NB4 (cell line): ENCODE measurements around the gene LCLAT1.
"Not testable (repeated sequence)": the region's sequence is repeated elsewhere in the genome, so short reads cannot be mapped to it uniquely, and the experiment has no call there.

Experiments
- DNase-seq: peaks from one replicate; pipeline ENCODE4 v3.0.0; 2010; ENCODE audit warnings: low read depth
- H3K4me3 ChIP-seq: one replicate; pipeline ENCODE4 v1.5.1; 2011; ENCODE audit warnings: mild to moderate bottlenecking, low read depth, low read length, moderate library complexity
- CTCF ChIP-seq: IDR thresholded peaks from one replicate; pipeline ENCODE4 v1.5.1; 2012; ENCODE audit warnings: low read depth, low read length
- MAX ChIP-seq: IDR thresholded peaks from 2 replicates; pipeline ENCODE4 v1.6.1; 2011; ENCODE audit warnings: low read depth, low read length
- MYC ChIP-seq: IDR thresholded peaks from 2 replicates; pipeline ENCODE4 v1.6.1; 2011; ENCODE audit warnings: low read depth, low read length
- POLR2A ChIP-seq: IDR thresholded peaks from 2 replicates; pipeline ENCODE4 v1.6.1; 2011; ENCODE audit warnings: mild to moderate bottlenecking; ENCODE audit not compliant: insufficient read length; ENCODE audit errors: extremely low read depth

LCLAT1 gene

DNA sequence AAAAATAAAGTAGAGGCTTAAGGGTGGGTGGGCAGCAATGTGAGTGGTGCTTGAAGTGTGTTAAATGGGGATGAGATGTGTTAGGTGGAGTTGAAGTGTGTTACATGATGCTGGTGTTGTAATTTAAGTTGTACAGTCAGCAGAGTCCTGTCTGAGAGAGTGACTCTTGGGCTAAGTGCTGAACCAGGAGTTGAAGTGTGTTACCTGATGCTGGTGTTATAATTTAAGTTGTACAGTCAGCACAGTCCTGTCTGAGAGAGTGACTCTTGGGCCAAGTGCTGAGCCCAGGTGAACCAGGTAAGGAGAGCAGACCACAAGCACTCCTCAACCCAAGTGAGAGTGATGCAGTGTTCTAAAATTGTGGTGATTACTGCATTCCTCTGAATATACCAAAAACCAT lies 40.6 kb downstream of the LCLAT1 start:
- TF ChIP-seq POLR2A (no peak), MYC (no peak), MAX (no peak), CTCF (no peak)
- DNase-seq = no peak
- H3K4me3 ChIP-seq = no peak overlapping the region

DNA sequence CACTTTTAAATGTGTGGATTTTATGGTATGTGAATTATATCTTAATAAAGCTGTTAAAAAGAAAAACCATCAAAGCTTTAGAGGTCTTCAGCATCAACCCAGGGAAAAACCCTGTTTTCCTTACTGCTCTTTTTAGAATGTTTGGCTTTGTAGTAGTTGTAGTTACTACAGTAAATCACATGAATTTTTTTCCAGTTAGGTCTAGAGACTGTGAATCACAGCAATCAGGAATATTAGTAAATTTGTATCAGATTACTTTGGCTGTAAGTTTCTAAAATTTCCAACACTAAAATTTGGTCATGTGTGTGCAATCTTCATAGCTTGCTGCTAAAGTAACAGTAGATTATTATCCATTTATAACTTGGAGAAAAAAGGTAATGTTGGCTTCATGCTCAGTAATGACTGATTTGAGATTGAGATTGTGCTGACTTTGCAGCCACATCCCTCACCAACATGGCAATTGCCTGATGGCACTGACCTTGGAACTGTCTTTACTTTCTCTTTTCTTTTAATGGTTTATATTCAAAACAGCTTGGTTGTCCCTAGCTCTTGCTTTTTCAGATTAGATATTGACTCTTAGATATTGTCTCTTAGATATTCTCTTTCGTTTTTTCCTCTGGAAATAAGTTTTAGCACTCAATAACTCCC lies 41.1 kb downstream of the LCLAT1 start:
- no peak overlapping the region for H3K4me3 ChIP-seq
- TF ChIP-seq MYC (no peak), MAX (no peak), CTCF (no peak), POLR2A (no peak)
- no peak for DNase-seq

DNA sequence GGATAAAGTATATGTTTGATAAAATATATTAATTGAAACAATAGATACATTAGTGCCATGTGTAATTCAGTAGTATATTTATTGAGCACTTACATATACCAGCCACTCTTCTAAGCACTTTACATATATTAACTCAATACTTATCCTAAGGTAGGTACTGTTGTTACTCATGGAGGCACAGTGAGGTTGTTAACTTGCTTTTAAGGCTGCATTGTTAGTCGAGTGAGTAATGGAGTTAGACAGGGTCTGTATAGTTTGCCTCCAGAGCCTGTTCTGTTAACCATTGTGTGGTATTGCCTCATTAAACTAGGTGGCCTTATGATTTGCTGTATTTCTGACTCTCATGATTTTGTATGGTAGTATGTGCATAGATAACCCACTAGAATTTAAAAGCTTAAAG lies 44.2 kb downstream of the LCLAT1 start:
- H3K4me3 ChIP-seq = no peak overlapping the region
- DNase-seq = no peak
- TF ChIP-seq CTCF (no peak), MYC (no peak), POLR2A (no peak), MAX (no peak)

DNA sequence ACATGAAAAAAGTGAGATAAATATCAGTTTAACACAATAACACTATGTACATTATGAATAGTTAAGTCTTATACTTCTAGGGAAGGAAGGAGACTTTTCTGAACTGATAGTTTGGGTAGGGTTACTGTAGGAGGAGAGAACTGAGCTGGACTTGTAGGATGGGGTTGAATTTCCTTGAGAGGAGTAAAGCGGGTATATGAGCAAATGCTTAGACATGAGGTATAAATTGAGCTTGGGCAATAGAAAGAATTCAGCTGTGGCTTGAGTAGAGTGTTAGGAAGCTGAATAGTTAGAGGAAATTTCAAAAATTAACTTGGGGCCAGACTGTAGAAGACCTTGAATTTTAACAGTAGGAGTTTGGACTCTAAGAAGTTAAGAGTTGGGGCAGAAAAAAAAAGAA lies 45.1 kb downstream of the LCLAT1 start:
- no peak for DNase-seq
- TF ChIP-seq MYC (no peak), POLR2A (no peak), MAX (no peak), CTCF (no peak)
- no peak overlapping the region for H3K4me3 ChIP-seq

DNA sequence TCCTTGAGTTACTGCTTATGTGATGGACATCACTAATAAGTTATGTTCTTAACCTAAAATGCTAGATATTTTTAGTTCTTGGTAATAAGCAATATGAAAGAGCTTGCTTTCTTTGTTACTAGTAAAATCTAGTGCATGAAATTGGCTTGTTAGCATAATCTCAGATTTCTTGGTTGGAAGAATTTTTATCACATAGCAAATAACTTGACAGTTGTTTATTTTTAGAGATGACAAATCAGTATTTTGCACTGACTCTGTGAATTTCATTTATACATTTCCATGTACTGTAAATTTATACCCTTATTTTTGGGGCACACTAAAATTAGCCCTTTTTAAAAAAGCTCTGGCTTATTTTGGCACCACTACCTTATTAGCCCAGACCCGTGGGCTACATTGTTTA lies 45.6 kb downstream of the LCLAT1 start:
- TF ChIP-seq MYC (no peak), CTCF (no peak), POLR2A (no peak), MAX (no peak)
- no peak overlapping the region for H3K4me3 ChIP-seq
- DNase-seq = no peak

DNA sequence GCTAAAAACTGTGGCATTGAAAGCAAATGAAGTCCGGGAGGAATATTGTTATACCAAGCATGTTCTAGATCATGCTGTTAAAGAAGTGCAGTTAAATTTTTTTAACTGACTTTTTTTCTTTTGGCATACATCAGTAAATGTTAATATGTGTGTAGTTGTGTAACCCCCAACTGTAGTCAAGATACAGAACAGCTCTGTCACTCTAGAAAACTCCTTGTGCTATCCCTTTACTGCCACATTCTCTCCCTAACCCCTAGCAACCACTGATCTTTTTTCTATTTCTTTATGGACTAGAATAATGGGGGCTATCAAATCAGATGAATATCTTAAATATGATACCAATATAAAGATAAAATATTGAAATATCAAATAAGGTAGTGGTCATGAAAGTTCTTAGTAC lies 46.4 kb downstream of the LCLAT1 start:
- DNase-seq = no peak
- no peak overlapping the region for H3K4me3 ChIP-seq
- TF ChIP-seq CTCF (no peak), MYC (no peak), POLR2A (no peak), MAX (no peak)

- not testable (repeated sequence) for H3K4me3 ChIP-seq
Measured at GRCh38 chr2:30495896-30496295, 48.9 kb downstream of the LCLAT1 start.

More at GRCh38 chr2:30495896-30496295, 48.9 kb downstream of the LCLAT1 start:
- DNase-seq = peak; percentile 62
